K562 (cell line): ENCODE measurements around the gene CHCHD6. TPM values are rescaled to one million over a fixed set of nuclear protein-coding genes. Genes with fewer than 3 reads are reported as not detected.

Source experiments
- BDP1 ChIP-seq: IDR thresholded peaks from 3 replicates; pipeline ENCODE4 v1.6.1; 2011; ENCODE audit not compliant: insufficient read length, insufficient read depth
- BHLHE40 ChIP-seq: IDR thresholded peaks from 2 replicates; pipeline ENCODE4 v1.6.1; 2011; ENCODE audit warnings: low read length, improper control_type of control experiment
- BRF1 ChIP-seq: IDR thresholded peaks from 3 replicates; pipeline ENCODE4 v1.6.1; 2011; ENCODE audit warnings: borderline replicate concordance, mild to moderate bottlenecking; ENCODE audit not compliant: insufficient read length; ENCODE audit errors: extremely low read depth
- ERF ChIP-seq: fragments of 450-650 bp; formaldehyde crosslinking; IDR thresholded peaks from 2 replicates; pipeline ENCODE4 v1.4.0; 2020; ENCODE audit warnings: mild to moderate bottlenecking, mixed read lengths
- ETV6 ChIP-seq, 3 experiments: fragments of 150-350 bp in 1 of 3; sonication (generic) in 1 of 3; formaldehyde crosslinking in 1 of 3; IDR thresholded peaks; 2 replicates each; pipeline versions ENCODE4 v1.6.1 to v1.8.0; 2014 to 2022; ENCODE audit warnings: borderline replicate concordance in 2 of 3, low read depth in 2 of 3, antibody characterized with exemption in 1 of 3, low read length in 1 of 3, mild to moderate bottlenecking in 1 of 3, missing genetic modification reagents in 1 of 3
- HDAC2 ChIP-seq: fragments of 450-650 bp; IDR thresholded peaks from 2 replicates; pipeline ENCODE4 v1.6.1; 2016; ENCODE audit warnings: mild to moderate bottlenecking
- HNRNPL ChIP-seq: fragments of 200-400 bp; formaldehyde crosslinking; IDR thresholded peaks from 2 replicates; pipeline ENCODE4 v1.6.1; 2017; ENCODE audit warnings: low read depth, mild to moderate bottlenecking, low read length
- KHSRP ChIP-seq: fragments of 450-650 bp; IDR thresholded peaks from 2 replicates; pipeline ENCODE4 v1.6.1; 2017
- NR2C1 ChIP-seq, 2 experiments: fragments of 450-650 bp; IDR thresholded peaks; 2 replicates each; pipeline ENCODE4 v1.6.1; 2017; ENCODE audit warnings: mild to moderate bottlenecking in 2 of 2, antibody characterized with exemption in 1 of 2, inconsistent platforms in 1 of 2, missing compliant biosample characterization in 1 of 2, missing genetic modification characterization in 1 of 2
- PTRF ChIP-seq: fragments of 450-650 bp; IDR thresholded peaks from 2 replicates; pipeline ENCODE4 v1.6.1; 2016; ENCODE audit warnings: mild to moderate bottlenecking, missing genetic modification characterization, missing compliant biosample characterization
- TBP ChIP-seq: optimal IDR thresholded peaks from 2 replicates; pipeline ENCODE3; 2011; ENCODE audit warnings: low read depth, low read length, improper control_type of control experiment
- TGIF2 ChIP-seq: sonication (generic); formaldehyde crosslinking; IDR thresholded peaks from 2 replicates; pipeline ENCODE4 v1.8.1; 2022; ENCODE audit warnings: mild to moderate bottlenecking, missing genetic modification reagents, moderate library complexity
- YBX1 ChIP-seq: fragments of 450-650 bp; IDR thresholded peaks from 2 replicates; pipeline ENCODE4 v1.7.1; 2016; ENCODE audit warnings: mild to moderate bottlenecking
- polyA plus RNA-seq, 8 experiments: library from polyadenylated mRNA; depleted of rRNA in 4 of 8; stranded (reverse) in 5 of 8; unstranded in 3 of 8; fragments of >200 nt; fragmentation: Nextera tagmentation in 2 of 8; fragmentation: Illumina TruSeq in 1 of 8; extraction: Ambion mirVana in 2 of 8; extraction: Trizol in 1 of 8; gene quantifications; 2 replicates each; pipeline versions ENCODE4 v1.2.1 to v1.2.3, GENCODE V29; 2011 to 2014; ENCODE audit warnings: inconsistent platforms in 1 of 8, missing spikeins in 1 of 8
- total RNA-seq, 7 experiments: library from RNA; depleted of rRNA in 6 of 7; stranded (reverse); fragments of >200 nt in 6 of 7; fragmentation: Illumina TruSeq in 2 of 7; extraction: Trizol in 2 of 7; gene quantifications; 2 replicates each; pipeline versions ENCODE4 v1.2.1 to v1.2.3, GENCODE V29; 2011 to 2021; ENCODE audit warnings: low replicate concordance in 1 of 7
- TF ChIP-seq, protein P1 (sequence below), 2 experiments: fragments of 450-650 bp in 1 of 2; sonication (generic) in 1 of 2; formaldehyde crosslinking in 1 of 2; IDR thresholded peaks; 2 replicates each; pipeline versions ENCODE4 v1.7.1 to v1.9.0; 2016 to 2022; ENCODE audit warnings: inconsistent platforms in 1 of 2, mild to moderate bottlenecking in 1 of 2, missing genetic modification reagents in 1 of 2
- TF ChIP-seq, protein P2 (sequence below): fragments of 250-450 bp; sonication (Bioruptor Pico); IDR thresholded peaks from 2 replicates; pipeline ENCODE4 v1.8.0; 2021; ENCODE audit warnings: borderline replicate concordance, mild to moderate bottlenecking, moderate library complexity; ENCODE audit not compliant: poor library complexity, severe bottlenecking
- TF ChIP-seq, protein P3 (sequence below): fragments of 450-650 bp; IDR thresholded peaks from 2 replicates; pipeline ENCODE4 v1.6.1; 2016; ENCODE audit warnings: low read depth, mild to moderate bottlenecking, moderate library complexity

Gene CHCHD6
- total and polyA plus RNA-seq, 9 of the 15 experiments (the other 6 are each of a cell fraction or from before 2014, with no cell fraction given), result 4.6 to 18.6 (median 10.9) TPM

DNA sequence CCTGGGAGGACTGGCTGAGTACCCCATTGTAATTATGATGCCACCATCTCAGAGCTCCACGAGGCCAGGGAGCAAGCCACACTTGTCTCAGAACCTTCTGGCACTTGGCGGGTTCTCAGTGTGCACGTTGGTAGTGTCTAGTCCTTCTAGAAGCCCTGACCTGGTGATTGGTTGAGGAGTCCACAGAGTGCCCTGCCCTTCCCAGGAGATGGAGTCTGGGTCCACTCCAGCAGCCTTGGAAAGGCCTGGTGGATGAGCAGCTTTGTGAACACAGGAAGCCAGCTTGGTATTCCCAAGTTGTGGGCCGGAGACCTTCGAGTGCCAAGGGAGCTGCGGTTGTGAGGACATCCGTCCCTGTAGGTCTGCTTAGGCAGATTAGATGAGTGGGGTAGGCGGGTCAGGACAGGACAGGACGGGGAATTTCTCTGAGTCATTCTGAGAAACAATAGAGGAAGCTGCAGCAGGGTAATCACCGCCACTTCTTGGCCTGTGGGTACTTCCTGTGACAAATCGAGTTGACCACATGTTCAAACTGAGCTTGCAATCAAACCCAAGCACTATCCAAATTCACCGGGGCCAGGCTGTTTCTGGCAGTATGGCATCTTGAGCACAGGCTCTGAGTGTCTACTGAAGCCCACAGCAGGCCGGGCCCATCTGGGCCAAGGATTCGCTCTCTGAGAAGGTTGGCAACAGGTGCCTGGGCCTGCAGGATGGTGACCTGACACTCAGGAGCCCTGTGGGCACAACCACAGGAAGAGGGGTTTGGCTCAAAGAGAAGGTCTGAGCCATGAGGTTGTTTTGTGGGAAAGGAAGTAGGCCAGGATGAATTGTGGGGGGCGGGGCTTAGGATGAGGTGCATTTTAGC is 207.4 kb downstream of the CHCHD6 start (continued):
- TF ChIP-seq, protein P1, sequence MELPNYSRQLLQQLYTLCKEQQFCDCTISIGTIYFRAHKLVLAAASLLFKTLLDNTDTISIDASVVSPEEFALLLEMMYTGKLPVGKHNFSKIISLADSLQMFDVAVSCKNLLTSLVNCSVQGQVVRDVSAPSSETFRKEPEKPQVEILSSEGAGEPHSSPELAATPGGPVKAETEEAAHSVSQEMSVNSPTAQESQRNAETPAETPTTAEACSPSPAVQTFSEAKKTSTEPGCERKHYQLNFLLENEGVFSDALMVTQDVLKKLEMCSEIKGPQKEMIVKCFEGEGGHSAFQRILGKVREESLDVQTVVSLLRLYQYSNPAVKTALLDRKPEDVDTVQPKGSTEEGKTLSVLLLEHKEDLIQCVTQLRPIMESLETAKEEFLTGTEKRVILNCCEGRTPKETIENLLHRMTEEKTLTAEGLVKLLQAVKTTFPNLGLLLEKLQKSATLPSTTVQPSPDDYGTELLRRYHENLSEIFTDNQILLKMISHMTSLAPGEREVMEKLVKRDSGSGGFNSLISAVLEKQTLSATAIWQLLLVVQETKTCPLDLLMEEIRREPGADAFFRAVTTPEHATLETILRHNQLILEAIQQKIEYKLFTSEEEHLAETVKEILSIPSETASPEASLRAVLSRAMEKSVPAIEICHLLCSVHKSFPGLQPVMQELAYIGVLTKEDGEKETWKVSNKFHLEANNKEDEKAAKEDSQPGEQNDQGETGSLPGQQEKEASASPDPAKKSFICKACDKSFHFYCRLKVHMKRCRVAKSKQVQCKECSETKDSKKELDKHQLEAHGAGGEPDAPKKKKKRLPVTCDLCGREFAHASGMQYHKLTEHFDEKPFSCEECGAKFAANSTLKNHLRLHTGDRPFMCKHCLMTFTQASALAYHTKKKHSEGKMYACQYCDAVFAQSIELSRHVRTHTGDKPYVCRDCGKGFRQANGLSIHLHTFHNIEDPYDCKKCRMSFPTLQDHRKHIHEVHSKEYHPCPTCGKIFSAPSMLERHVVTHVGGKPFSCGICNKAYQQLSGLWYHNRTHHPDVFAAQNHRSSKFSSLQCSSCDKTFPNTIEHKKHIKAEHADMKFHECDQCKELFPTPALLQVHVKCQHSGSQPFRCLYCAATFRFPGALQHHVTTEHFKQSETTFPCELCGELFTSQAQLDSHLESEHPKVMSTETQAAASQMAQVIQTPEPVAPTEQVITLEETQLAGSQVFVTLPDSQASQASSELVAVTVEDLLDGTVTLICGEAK (IDR thresholded peaks at IDR 0.05), result peak; percentile 39
- TF ChIP-seq, protein P1 (CRISPR knock-in tag; IDR thresholded peaks at IDR 0.05), result no peak
- TF ChIP-seq ETV6 (IDR thresholded peaks at IDR 0.05; ENCODE audit: borderline replicate concordance in 1 of 2, low read depth in 2 of 2, low read length in 1 of 2) (peak in 1 of 2 experiments; percentile 63; a peak in 2 of 4 replicates), ETV6 (CRISPR knock-in tag; IDR thresholded peaks at IDR 0.05; ENCODE audit: borderline replicate concordance) (no peak), BDP1 (no peak), NR2C1 (IDR thresholded peaks at IDR 0.05) (no peak), NR2C1 (tag; IDR thresholded peaks at IDR 0.05) (peak; percentile 52), HNRNPL (no peak), PTRF (no peak), ERF (CRISPR knock-in tag) (no peak), BRF1 (no peak), TGIF2 (CRISPR knock-in tag) (no peak), YBX1 (no peak), BHLHE40 (no peak), TBP (no peak), KHSRP (no peak), HDAC2 (peak; percentile 84; the same call in 1 of the 2 replicates)
- TF ChIP-seq, protein P2, sequence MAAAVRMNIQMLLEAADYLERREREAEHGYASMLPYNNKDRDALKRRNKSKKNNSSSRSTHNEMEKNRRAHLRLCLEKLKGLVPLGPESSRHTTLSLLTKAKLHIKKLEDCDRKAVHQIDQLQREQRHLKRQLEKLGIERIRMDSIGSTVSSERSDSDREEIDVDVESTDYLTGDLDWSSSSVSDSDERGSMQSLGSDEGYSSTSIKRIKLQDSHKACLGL (CRISPR knock-in tag), result no peak
- TF ChIP-seq, protein P3, sequence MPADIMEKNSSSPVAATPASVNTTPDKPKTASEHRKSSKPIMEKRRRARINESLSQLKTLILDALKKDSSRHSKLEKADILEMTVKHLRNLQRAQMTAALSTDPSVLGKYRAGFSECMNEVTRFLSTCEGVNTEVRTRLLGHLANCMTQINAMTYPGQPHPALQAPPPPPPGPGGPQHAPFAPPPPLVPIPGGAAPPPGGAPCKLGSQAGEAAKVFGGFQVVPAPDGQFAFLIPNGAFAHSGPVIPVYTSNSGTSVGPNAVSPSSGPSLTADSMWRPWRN, result peak; percentile 70; the same call in 1 of the 2 replicates
